MCF 10A (cell line): ENCODE measurements around the gene PLXDC1. TPM values are rescaled to one million over a fixed set of nuclear protein-coding genes. Genes with fewer than 3 reads are reported as not detected.

Experiments
- BruUV-seq: library from RNA; stranded (reverse); fragments of 400-500 nt; replicated peaks from 2 replicates; lab custom pipeline; 2021; lab: Mats Ljungman, UMichigan
- CTCF ChIA-PET: fragments of 300-600 bp; sonication (Branson Sonifier 250); formaldehyde crosslinking; extraction: SDS; loops from one replicate; lab custom pipeline; 2021; ENCODE audit warnings: antibody characterized with exemption, inconsistent platforms; lab: Yijun Ruan, JAX
- POLR2A ChIA-PET: fragments of 300-600, 350-650 bp; sonication (Branson Sonifier 250); formaldehyde crosslinking; extraction: SDS; loops from one replicate; lab custom pipeline; 2020; ENCODE audit warnings: antibody characterized with exemption, inconsistent platforms; lab: Yijun Ruan, JAX
- DNase-seq: peaks from one replicate; pipeline ENCODE4 v3.0.0-alpha.2; 2018; ENCODE audit not compliant: unreplicated experiment
- H3K27ac Mint-ChIP-seq: one replicate; pipeline ENCODE4 v1.8.0; 2022; ENCODE audit warnings: mild to moderate bottlenecking, low read depth, mixed read lengths; ENCODE audit not compliant: unreplicated experiment
- H3K27me3 Mint-ChIP-seq: one replicate; pipeline ENCODE4 v1.8.0; 2022; ENCODE audit warnings: mixed read lengths; ENCODE audit not compliant: insufficient read depth, unreplicated experiment
- H3K36me3 Mint-ChIP-seq: one replicate; pipeline ENCODE4 v1.8.0; 2022; ENCODE audit warnings: mild to moderate bottlenecking, moderate library complexity, mixed read lengths; ENCODE audit not compliant: insufficient read depth, unreplicated experiment
- H3K4me1 Mint-ChIP-seq: one replicate; pipeline ENCODE4 v1.8.0; 2022; ENCODE audit warnings: mixed read lengths; ENCODE audit not compliant: insufficient read depth, unreplicated experiment
- H3K4me3 Mint-ChIP-seq: one replicate; pipeline ENCODE4 v1.8.0; 2022; ENCODE audit warnings: mild to moderate bottlenecking, moderate library complexity, mixed read lengths; ENCODE audit not compliant: unreplicated experiment
- H3K9me3 Mint-ChIP-seq: one replicate; pipeline ENCODE4 v1.8.0; 2022; ENCODE audit warnings: mixed read lengths; ENCODE audit not compliant: unreplicated experiment
- CTCF ChIP-seq: fragments of 200-600 bp; IDR thresholded peaks from one replicate; pipeline ENCODE4 v1.8.0; 2022; ENCODE audit warnings: antibody characterized with exemption, mild to moderate bottlenecking; ENCODE audit not compliant: unreplicated experiment
- intact Hi-C: fragments of 100-400 bp; cut with micrococcal nuclease; formaldehyde crosslinking; loops from 2 replicates; pipeline ENCODE4 v1.14.1; 2022
- total RNA-seq: library from RNA; stranded (reverse); gene quantifications from 2 replicates; pipeline ENCODE4 v1.2.3, GENCODE V29; 2022

Gene PLXDC1
- total RNA-seq, 1 experiment from 2014 or later: 0.61 TPM

GRCh38 chr17:39015546-39015935, 135.9 kb downstream of the PLXDC1 start:
- no peaks in the 10 kb centered on the region for H3K27me3 Mint-ChIP-seq
- no peaks in the 10 kb centered on the region for H3K9me3 Mint-ChIP-seq
- H3K36me3 Mint-ChIP-seq: no peaks in the 10 kb centered on the region
- intact Hi-C loops: no loop called here
- no TSS peak for BruUV-seq
- H3K4me1 Mint-ChIP-seq: peaks cover 11% of the 10 kb centered on the region
- H3K4me3 Mint-ChIP-seq: no peak overlapping the region
- no peak for DNase-seq
- TF ChIP-seq CTCF: no peak
- H3K27ac Mint-ChIP-seq: no peak overlapping the region
- POLR2A ChIA-PET: interaction anchor here (0.8 kb wide), 1 partner anchor 13 kb away, joined by 3 read pairs; no protein-coding TSS in a partner anchor
- CTCF ChIA-PET: interaction anchor here (2.3 kb wide), 1 partner anchor 33 kb away, joined by 9 read pairs; no protein-coding TSS in a partner anchor

GRCh38 chr17:39014795-39015545, 136.5 kb downstream of the PLXDC1 start:
- Mint-ChIP-seq H3K4me1 (peaks cover 11% of the 10 kb centered on the region), H3K4me3 (no peak overlapping the region), H3K9me3 (no peaks in the 10 kb centered on the region), H3K27me3 (no peaks in the 10 kb centered on the region), H3K36me3 (no peaks in the 10 kb centered on the region), H3K27ac (peak overlapping the region; percentile 42)
- no TSS peak for BruUV-seq
- CTCF ChIA-PET: interaction anchor here (2.3 kb wide), 1 partner anchor 32 kb away, joined by 9 read pairs; no protein-coding TSS in a partner anchor
- DNase-seq: peak; percentile 28
- intact Hi-C loops: no loop called here
- no peak for TF ChIP-seq CTCF
- POLR2A ChIA-PET: no interaction called here

GRCh38 chr17:39014044-39014794, 137.2 kb downstream of the PLXDC1 start:
- peak; percentile 49 for DNase-seq
- intact Hi-C loops: no loop called here
- Mint-ChIP-seq H3K36me3 (peaks cover 6% of the 10 kb centered on the region), H3K4me3 (no peak overlapping the region), H3K27me3 (no peaks in the 10 kb centered on the region), H3K27ac (peak overlapping the region; percentile 42), H3K9me3 (no peaks in the 10 kb centered on the region), H3K4me1 (peaks cover 11% of the 10 kb centered on the region)
- no TSS peak for BruUV-seq
- POLR2A ChIA-PET: interaction anchor here (0.6 kb wide), 2 partner anchors 185 to 705 kb away, joined by 3 read pairs; no protein-coding TSS in a partner anchor
- no peak for TF ChIP-seq CTCF
- CTCF ChIA-PET: interaction anchor here (2.3 kb wide), 1 partner anchor 31 kb away, joined by 9 read pairs; no protein-coding TSS in a partner anchor

Other genes starting within 250 kb of the PLXDC1 start
- gene FBXO47, start 184.2 kb downstream of the PLXDC1 start, total RNA-seq: not detected in 2 replicates
- gene ARL5C, start 14.5 kb upstream of the PLXDC1 start, total RNA-seq: not detected in 2 replicates
- 6.6 and 7.7 TPM in 2 replicates for gene CACNB1, start 46.0 kb upstream of the PLXDC1 start, total RNA-seq
- gene RPL19, start 48.6 kb upstream of the PLXDC1 start, total RNA-seq: 3,055 and 3,511 TPM in 2 replicates
- gene STAC2, start 74.3 kb upstream of the PLXDC1 start, total RNA-seq: 0.47 and 1.2 TPM in 2 replicates
- 13.4 and 16.2 TPM in 2 replicates for gene FBXL20, start 250.0 kb upstream of the PLXDC1 start, total RNA-seq